Measurements from ENCODE around the gene PCDH1.
"Not testable (repeated sequence)": the region's sequence is repeated elsewhere in the genome, so short reads cannot be mapped to it uniquely, and the experiment has no call there.

PCDH1 gene

DNA sequence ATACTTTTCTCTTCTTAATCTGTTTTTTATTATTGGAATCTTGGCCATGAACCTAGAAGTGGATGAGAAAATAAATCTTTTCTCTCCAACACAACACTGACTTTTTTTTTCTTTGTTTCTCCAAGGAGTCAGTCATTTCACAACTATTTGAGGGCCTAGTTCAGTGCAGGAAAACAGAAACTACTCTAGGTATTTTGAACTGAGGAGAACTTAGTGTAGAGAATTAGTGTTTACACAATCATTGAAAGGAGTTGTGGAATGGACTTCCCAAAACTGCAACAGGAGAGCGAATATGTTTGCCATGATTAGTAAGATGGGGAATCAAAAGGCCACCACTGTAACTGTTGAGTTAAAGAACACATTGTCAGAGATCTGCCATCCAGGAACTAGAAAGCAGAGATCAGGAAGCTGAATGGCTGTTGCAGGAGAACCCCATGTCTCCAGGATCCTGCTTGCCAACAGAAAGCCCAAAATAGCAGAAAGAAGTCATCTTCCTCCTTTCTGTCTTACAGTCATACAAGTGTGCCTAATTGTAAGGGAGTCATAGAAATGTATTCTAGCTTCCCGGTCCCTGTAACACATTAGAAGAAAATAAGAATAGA, 20.3 kb upstream of the PCDH1 start:
- no peak for DNase-seq (ENCODE audit: low read depth)

DNA sequence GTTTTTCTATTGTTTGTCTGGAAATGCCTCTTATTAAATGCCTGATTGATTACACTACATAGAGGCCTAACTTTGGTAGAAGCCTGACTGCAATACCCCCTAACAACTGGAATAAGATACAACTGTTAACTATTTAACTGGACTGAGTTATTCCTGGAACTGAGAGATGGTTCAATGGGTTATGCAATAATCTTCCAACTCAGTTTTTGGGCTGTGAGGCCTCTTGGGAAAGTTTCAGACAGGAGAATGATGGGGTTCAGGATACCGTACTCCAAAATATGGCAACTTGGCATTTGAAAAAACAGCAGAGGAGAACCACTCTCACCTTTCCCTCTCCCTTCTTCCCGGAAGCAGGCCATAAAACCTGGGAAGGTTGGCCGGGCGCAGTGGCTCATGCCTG, 19.2 kb upstream of the PCDH1 start:
- no peak for DNase-seq (ENCODE audit: low read depth)

DNA sequence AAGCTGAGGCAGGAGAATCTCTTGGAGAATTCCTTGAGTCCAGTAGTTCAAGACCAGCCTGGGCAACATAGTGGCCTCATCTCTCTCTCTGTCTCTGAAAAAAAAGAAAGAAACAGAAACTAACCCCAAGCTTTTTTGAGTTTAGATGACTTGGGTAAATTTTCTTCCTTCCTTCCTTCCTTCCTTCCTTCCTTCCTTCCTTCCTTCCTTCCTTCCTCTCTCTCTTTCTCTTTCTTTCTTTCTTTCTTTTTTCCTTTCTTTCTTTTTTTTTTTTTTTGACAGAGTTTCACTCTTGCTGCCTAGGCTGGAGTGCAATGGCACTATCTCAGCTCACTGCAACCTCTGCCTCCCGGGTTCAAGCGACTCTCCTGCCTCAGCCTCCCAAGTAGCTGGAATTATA, 12.2 kb upstream of the PCDH1 start:
- not testable (repeated sequence) for DNase-seq (ENCODE audit: low read depth)

DNA sequence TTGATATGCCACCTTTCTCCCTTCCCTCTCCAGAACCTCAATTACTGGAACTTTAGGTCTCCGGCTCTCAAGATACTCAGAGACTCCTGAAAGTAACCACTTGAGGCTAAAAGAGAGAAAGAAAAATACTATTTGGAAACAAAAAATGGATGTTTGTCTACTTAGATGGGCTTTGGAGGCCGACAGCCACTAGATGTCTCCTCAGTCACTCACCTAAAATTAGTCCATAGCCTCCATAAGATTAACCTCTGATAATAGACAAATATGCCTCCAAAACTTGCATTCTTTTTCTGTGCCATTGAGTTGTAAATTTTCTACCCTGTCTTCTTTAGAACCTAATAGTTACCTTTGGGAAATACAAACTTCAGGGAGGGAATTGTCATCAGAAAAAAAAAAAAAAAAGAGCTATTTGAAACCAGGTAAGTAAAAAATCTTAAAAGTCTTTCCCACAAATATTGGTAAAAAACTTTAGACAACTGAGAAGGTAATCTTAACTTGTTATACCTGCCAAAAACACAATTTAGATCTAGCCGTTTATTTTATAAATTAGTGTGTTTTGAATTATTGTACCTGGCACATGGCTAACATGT, 11.2 kb upstream of the PCDH1 start:
- no peak for DNase-seq (ENCODE audit: low read depth)

DNA sequence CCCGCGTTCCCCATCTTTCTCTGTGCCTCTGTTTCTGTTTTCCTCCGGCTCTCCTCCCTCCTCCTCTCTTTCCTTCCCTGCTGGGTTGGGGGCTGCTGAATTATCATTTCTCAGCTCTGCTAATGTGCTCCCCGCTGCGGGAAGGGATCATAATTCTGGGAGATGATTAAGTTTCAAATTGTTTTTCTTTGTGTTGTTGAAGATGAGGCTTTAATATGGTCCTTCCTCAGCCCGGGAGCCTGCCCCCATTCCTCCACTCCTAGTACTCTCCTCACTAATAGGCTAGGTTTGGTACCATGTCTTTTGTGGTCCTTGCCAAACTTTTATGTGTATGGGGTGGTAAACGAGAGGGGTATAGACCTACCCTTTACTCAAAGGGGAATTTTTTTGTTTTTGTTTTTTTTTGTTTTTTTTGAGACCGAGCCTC, 5.7 kb upstream of the PCDH1 start:
- no peak for DNase-seq (ENCODE audit: low read depth)

DNA sequence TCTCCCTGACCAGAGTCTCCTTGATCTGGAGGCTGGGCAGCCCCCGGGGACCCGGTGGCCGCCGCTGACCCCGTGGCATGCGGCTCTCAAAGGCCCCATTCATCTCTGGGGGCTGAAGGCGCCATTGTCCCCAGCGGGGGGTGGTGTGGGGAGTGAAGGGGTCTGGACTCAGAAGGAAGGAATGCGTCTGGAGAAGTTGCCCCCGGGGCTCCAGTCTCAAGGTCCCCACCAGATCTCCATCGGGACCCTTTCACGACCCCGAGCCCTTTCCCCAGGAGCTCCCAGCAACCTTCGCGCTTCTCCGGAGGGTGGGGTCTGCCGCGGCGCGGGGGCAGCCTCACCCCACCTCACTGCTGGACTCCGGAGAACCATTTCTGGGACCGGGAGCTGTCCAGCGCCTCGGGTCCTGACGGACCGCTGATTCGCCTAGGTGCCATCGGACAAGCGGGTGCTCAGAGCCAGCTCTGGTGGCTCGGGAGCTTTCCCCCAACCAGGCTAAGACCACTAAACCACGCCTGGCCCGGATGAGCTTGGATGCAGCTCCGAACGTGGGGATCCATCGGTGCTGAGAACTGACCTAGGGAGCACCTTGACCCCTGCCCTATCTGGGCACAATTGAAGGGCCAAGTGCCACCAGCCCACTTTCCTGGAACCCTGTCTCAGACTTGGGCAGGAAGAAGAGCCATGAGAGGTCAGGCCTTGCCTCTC, 5.1 kb upstream of the PCDH1 start:
- no peak for DNase-seq (ENCODE audit: low read depth)

DNA sequence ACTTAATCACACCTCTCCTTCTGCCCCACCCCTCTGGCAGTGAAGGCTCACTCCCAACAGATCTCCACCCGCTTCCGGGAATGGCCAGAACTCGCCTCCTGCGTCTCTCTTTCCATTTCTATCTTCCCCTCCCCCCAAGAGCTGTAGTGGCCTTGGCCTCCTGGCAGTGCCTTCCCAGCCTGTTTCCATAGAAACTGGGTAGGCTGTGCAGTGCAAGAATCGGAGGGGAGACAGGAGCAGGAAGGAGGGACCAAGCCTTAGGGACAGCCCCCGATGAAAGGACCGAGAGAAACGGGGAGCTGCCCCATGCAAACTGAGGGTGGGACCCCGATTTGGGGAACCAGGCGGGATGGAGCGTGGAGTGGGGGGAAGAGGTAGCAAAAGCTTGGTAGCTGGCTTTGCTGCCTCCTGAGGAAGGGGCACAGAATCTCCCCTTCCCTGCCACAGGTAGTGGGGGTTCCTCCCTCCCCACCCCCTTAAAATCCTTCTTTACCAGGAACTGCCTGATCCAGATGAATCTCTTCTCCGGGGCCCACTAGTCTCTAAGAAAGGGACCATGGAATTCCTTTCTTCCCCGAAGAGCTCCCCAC, 4.5 kb upstream of the PCDH1 start:
- DNase-seq (ENCODE audit: low read depth), result no peak

DNA sequence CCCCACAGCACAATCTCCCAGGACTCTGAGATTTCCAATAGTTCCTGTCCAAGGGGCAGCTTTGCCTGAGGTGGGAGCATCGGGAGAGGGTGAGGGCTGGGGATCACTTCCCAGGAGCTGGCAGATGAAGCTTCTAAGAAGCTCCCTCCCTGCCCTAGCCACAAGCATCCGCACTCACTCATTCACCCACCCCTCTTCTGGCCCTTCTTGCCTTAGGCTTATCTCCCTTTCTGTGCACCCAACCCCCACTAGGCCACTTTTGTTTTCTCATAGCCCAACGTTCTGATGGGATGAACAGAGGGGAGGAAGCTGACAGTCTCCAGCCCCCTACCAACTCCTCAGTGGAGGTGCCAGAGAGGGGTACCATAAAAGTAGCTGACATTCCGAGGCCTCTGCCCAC, 3.7 kb upstream of the PCDH1 start:
- no peak for DNase-seq (ENCODE audit: low read depth)

DNA sequence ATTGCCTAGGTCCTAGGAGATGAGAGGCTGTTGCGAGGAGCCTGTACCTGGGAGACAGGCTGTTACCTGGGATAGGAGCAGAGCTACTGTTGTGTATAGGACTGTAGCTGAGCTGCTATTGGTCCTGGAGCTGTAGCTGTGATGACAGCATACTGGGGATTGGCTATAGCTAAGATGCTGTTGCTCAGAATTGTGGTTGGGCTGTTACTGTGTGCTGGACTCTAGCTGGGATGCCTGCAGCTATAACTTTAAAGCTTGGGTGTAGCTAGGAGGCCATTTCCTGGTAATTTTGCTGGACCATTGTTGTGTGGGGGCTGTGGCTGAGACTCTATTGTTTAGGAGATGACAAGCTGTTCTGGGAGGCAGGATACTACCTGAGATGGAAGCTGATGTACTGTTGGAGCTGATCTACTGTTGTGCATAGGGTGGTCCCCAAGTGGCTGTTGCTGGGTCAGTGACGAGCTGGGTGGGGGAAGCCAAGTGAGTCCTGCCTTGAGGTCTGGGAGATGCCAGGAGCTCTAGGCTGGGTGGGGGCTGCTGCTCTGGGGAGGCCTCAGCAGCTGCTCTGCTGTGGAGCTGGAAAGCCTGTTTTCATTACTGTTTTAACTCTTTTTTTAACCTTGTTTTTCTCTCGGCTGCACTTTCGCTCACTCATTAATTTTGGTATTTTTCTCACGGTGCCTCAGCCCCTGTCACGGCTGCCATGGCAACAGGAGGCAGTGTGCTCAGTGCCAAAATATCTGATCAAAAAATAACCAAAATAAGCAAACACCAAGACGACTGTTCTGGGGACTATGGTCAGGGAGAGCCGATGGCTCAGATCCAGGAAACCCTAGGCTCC, 3.0 kb upstream of the PCDH1 start:
- DNase-seq (ENCODE audit: low read depth), result no peak

DNA sequence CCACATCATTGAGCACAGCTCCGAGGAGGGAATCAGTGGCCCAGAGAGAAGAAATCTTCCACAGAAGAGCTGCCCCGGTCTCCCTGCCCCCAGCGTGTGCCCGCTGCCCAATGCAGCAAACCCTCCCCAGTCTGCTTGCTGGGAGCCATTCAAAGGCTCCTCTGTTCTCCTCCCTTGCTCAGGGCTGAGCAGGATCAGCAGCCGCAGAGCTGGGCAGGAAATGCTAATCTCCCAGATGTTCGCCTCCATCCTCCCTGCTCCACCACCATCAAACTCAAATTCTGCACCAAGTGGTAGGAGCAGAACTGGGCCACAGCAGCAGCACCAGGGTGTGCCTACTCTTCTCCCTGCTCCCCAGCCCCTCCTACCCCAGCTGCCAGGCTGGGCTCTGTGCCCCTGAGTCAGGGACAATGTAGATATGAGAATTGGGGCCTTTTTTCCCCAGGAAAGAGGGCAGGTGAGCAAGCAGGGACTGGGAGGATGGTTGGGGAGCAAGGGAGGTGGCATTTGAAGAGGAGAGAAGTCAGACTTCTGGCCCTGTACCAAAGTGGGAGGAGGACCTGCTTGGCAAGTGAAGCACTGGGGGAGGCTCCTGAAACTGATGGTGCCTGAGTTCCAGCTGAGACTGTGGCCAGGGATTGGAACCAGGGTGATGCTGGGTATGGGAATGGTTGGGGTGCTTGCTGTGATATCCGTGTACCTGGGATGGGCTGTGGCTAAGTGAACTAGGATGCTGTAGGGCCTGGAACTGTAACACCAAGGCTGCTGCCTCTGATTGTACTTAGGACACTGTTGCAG, 1.9 kb upstream of the PCDH1 start:
- no peak for DNase-seq (ENCODE audit: low read depth)

DNA sequence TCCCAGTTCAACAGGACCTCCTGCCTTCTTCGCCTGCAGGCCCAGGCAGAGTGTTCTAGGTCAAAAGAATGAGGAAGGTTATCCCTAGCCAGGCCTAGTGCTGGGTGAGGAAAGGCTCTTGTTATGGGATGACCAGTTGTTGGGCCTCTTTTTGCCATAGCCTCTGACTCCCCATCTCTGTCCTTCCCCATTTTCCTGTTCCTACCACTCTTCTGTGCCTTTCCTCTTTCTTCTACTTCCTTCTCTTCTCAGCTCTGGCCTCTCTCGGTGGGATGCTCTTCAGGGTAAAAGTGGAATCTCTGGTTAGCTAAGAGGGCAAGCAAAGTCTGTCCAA, 1.2 kb upstream of the PCDH1 start:
- DNase-seq (ENCODE audit: low read depth), result no peak

DNA sequence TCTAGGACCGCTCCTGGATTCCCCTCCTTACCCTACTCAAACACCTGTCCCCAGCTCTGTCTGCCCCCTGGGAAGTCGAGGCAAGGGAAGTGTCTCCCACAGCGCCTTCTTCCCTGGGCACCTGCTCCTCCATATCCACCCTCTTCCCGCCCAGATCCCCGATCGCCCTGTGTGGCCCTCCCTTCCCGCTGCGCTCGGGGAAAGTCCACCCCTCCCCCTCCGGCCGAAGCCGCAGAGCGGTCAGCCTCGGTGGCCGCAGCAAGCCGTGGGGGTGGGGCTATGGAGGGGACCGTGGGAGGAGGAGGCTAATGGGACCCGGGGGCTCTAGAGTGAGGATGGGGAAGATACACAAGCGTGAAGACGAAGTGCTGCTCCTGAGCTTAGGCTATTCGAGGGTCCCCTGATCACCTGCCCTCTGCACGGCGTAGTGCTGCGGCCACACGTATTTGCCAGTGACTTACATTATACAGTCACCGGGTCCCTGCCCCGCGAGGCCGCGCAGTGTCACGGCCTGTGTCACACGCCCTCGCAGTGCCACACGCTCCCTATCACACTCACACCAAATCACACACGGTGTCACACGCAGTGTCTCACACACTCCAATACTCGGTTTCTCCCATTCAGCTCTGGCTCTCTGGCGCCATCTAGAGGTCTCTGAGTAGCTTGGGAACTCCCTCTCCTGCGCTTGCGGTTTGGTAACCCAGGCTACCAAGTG, 658 bp upstream of the PCDH1 start:
- peak; percentile 75 for DNase-seq (ENCODE audit: low read depth)

DNA sequence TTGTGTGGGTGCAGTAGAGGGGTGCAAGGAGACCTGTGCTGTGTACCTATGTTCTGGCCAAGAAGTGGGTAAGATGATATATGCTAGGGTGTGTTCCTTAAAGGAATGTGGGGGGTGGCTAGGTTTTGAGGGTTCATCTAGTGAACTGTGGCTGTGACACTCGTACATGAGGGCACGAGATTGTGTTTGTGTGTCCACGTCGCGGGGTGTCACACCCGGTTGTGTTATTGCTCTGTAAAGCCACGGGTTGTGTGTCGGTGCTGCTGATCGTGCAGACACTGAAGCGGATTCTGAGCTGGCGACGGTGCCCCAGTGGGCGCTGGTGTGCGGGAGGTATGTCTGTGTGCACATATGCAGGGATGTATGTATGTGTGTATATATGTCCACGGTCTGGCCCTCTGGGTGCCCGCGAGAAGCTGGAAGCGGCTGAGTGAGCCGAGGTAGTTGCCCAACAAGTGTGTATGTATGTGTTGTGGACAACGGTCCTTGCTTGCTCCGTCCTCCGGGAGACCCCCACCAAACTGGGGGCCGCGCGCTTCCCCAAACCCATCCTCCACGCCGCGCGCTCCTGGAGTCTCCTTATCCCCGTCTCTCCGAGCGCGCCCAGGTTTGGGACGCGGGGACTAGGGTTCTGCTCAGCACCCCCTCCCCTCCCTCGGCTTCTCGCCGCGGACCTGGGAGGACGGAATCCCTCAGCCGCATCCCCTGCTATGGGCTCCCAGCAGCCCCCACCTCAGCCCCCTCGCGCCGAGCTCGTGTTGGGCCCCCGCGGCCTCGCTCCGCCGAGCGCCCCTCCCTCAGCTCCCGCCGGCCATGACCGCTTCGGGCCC, 639 bp downstream of the PCDH1 start:
- no peak for DNase-seq (ENCODE audit: low read depth)

DNA sequence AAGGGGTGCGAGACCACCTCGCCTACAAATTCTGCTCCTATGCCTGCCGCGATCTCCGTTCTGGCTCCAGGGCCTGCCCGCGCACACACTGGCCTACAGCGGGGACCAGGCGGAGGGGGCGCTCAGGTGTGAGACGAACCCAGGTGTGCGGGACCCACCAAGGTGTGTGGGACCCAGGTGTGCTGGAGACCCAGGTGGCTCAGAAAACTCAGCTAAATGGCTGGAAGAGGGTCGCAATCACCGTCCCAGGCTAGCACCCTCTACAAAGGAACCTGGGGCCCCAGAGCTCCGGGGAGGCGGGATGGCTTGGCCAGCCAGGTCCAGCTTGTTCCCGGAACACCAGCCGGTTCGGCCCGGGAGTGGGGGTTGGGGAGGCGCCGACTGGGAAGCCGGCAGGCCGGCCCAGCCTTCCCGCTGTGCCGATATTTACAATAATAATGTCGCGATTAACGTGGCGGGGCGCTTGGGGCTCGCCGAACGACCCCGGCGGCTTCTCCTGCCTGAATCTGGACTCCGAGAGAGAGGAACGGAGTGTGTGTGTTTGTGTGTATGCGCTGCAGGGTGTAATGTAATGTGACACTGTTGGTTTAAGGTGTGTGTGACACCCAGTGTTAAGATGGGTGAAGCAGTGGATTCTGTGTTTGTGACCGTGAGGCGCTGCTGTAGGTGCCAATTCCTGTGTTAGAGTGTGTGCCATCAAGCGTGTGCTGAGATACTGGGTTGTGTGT, 1.4 kb downstream of the PCDH1 start:
- DNase-seq (ENCODE audit: low read depth), result no peak

DNA sequence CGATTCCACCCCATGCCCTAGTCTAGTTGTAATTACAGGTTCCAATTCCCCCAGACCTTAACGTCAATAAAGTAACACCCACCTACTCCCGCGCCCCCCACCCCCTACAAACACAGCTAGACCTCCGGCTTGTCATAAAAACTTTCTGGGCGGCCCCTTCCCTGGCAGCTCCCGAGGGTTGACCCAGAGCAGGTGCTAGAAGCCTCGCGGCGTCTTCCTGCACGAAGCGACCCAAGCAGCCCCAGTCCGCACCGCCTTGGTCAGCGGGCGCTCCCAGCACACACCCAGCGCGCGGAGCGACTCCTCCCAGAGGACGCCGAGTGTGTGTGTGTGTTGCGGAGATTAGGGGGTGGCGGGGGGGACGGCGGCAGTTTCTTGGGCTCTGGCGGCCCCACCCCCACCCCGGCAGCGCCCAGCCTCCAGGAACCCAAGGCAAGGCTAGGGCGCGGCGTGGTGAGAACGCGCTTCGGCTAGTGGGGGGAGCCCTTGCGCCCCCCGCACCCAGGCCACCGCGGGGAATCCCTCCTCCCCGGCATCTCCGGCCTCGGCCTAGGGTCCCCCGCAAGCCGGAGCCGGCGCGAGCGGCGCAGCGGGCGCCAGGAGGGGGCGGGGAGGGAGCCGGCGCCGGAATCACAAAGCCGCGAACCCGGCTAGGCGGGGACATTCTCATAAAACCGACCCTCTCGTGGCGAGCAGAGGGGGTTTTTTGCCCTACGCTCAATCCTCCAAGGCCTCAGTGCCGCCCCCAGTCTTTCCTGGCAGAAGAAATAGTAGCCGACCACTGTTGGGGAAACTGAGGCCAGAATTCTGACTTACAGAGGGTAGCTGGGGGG, 2.2 kb downstream of the PCDH1 start:
- no peak for DNase-seq (ENCODE audit: low read depth)

DNA sequence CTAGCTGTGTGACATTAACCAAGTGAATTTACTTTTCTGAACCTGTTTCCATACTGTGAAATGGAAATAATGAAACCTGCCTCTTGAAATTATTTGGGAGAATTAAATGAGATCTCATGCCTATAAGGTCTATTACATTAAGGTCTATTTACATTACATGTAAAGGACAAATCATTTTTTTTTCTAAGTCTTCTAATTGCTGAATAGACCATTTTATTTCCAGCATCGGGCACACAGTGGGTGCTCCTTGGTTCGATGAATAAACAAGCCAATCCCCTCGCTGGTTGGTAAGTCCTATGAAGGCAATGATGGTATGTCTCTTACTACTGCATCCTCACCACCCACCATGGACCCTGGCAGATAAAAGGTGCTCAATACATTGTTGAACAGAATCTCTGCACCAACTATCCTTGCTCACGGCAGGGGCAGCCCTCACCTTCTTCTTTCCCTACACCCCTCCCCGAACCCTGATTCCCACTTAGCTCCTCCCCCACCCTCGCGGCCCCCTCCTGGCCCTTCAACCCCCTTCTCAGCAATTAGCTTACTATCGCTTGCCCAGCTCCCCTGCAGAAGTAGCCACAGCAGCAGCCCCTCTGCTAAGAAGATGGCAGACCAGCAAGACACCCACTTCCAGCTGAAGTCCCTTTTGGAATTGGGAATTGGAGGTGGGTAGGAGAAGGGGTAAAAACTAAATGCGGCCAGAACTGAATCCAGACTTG, 3.0 kb downstream of the PCDH1 start:
- DNase-seq (ENCODE audit: low read depth), result no peak

DNA sequence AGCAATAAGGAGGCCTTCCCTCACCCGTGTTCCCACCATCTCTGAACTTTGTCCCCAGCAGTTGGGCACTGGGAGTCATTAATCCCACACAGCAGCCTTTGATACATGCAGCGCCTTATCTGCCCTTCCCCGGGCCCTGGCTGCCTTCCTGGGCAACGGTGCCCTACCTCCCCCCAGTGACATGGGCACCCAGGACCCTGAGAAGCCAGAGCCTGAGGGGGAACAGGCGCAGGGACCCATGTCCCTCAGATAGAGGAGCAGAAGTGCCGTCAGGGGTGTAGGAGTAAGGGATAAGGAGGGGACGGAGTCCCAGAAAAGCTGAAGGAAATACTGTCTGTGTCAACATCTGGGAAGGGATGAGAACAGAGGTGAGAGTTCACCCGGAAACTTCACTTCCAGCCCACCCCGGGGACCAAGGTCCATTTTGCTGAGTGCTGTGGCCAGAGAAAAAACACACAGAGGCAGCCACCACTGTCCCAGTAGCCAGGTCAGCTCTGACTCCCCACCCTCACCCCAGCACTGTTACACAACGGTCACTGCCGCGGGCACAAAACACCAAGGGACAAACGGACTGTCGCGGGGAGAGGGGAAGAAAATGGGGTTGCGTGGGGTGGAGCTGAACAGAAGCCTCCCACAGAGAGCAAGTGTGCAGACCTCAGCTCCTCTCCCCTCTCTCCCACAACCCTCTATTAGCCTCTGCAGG, 3.8 kb downstream of the PCDH1 start:
- no peak for DNase-seq (ENCODE audit: low read depth)

Data from GM04504 (cell line).